Loucy (cell line): Measurements from ENCODE around the gene BTN2A1.

Source experiments
- H2AFZ ChIP-seq: fragments of 200-600 bp; sonication (generic); 2 replicates; pipeline ENCODE4 v1.6.0; 2016; ENCODE audit warnings: antibody characterized with exemption, mild to moderate bottlenecking, low read length, moderate library complexity
- H3F3A ChIP-seq: fragments of 200-600 bp; 2 replicates; pipeline ENCODE4 v1.6.0; 2016; ENCODE audit warnings: antibody characterized with exemption, low read depth, mild to moderate bottlenecking
- H3K27me3 ChIP-seq: fragments of 200-600 bp; sonication (generic); 2 replicates; pipeline ENCODE4 v1.6.1; 2014; ENCODE audit warnings: low read length, mild to moderate bottlenecking; ENCODE audit not compliant: insufficient read depth, poor library complexity, severe bottlenecking
- H3K36me3 ChIP-seq: fragments of 200-600 bp; sonication (generic); 2 replicates; pipeline ENCODE4 v1.6.1; 2016; ENCODE audit warnings: low read length; ENCODE audit not compliant: insufficient read depth
- H3K4me1 ChIP-seq: fragments of 200-600 bp; sonication (generic); 2 replicates; pipeline ENCODE4 v1.5.1; 2014; ENCODE audit warnings: low read length, mild to moderate bottlenecking; ENCODE audit not compliant: insufficient read depth, poor library complexity, severe bottlenecking
- H3K4me2 ChIP-seq: fragments of 200-600 bp; sonication (generic); 2 replicates; pipeline ENCODE4 v1.6.0; 2014; ENCODE audit warnings: antibody characterized with exemption, low read length, low read depth, mild to moderate bottlenecking; ENCODE audit not compliant: poor library complexity, severe bottlenecking
- H3K4me3 ChIP-seq: fragments of 200-600 bp; sonication (generic); 2 replicates; pipeline ENCODE4 v1.5.1; 2014; ENCODE audit warnings: low read length, mild to moderate bottlenecking, mixed read lengths; ENCODE audit not compliant: poor library complexity, severe bottlenecking
- H3K79me2 ChIP-seq: fragments of 200-600 bp; sonication (generic); 2 replicates; pipeline ENCODE4 v1.6.1; 2014; ENCODE audit warnings: low read length; ENCODE audit not compliant: insufficient read depth
- H3K9ac ChIP-seq: fragments of 200-600 bp; sonication (generic); 2 replicates; pipeline ENCODE4 v1.6.0; 2014; ENCODE audit warnings: mild to moderate bottlenecking, low read depth, low read length, moderate library complexity; ENCODE audit not compliant: poor library complexity, severe bottlenecking
- H3K9me2 ChIP-seq: fragments of 200-600 bp; sonication (generic); replicated peaks from 2 replicates; pipeline ENCODE4 v1.6.1; 2016; ENCODE audit warnings: low read depth, low read length, mixed read lengths
- H3K9me3 ChIP-seq: fragments of 200-600 bp; sonication (generic); 2 replicates; pipeline ENCODE4 v1.6.1; 2014; ENCODE audit warnings: mild to moderate bottlenecking, antibody characterized with exemption, low read length, low read depth; ENCODE audit not compliant: insufficient read depth
- H4K20me1 ChIP-seq: fragments of 200-600 bp; sonication (generic); 2 replicates; pipeline ENCODE4 v1.6.0; 2014; ENCODE audit warnings: antibody characterized with exemption, low read length, mild to moderate bottlenecking; ENCODE audit not compliant: insufficient read depth, poor library complexity, severe bottlenecking
- CTCF ChIP-seq: fragments of 200-600 bp; sonication (generic); conservative IDR thresholded peaks from 2 replicates; pipeline ENCODE4 v1.5.1; 2014; ENCODE audit warnings: mild to moderate bottlenecking, antibody characterized with exemption, low read length
- EZH2phosphoT487 ChIP-seq: fragments of 200-600 bp; IDR thresholded peaks from 2 replicates; pipeline ENCODE4 v1.6.1; 2018; ENCODE audit warnings: antibody characterized with exemption, mild to moderate bottlenecking, moderate library complexity, borderline replicate concordance

Gene BTN2A1

GRCh38 chr6:26436018-26436417 is 21.7 kb upstream of the BTN2A1 start:
- Histone ChIP-seq H3K27me3 (no peaks in the 10 kb centered on the region), H3K79me2 (peaks cover 5% of the 10 kb centered on the region), H3K4me1 (peaks cover 11% of the 10 kb centered on the region), H4K20me1 (no peaks in the 10 kb centered on the region), H3F3A (no peaks in the 10 kb centered on the region), H3K36me3 (no peaks in the 10 kb centered on the region), H3K9me2 (no peaks in the 10 kb centered on the region), H3K9me3 (peaks cover 4% of the 10 kb centered on the region; the same call in 1 of the 2 replicates), H3K4me2 (no peak overlapping the region), H3K4me3 (no peak overlapping the region), H2AFZ (no peak overlapping the region), H3K9ac (no peak overlapping the region)
- TF ChIP-seq CTCF = no peak

DNA sequence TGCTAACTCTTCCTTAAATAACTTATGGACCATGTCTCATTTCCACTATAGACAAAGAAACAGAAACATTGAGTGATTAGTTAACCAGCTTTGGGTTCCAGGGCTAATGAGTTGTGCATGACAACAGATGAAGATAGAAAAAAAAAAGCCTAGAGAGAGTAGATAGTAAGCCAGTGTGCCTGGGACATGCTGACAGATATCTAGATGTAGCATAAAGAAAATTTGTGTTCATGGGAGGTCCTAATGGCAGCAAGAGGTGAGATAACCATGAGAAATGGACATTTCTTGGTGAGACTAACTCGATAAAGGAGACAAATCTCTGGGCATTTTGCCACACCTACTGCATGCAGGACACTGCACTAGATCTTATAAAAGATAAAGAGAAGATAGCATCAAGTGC is 20.2 kb upstream of the BTN2A1 start:
- H3K9ac ChIP-seq = no peak overlapping the region
- H3K36me3 ChIP-seq = no peaks in the 10 kb centered on the region
- peaks cover 4% of the 10 kb centered on the region; the same call in 1 of the 2 replicates for H3K9me3 ChIP-seq
- no peaks in the 10 kb centered on the region for H3F3A ChIP-seq
- no peak overlapping the region for H3K4me2 ChIP-seq
- no peak overlapping the region for H3K4me3 ChIP-seq
- no peaks in the 10 kb centered on the region for H4K20me1 ChIP-seq
- TF ChIP-seq CTCF = no peak
- TF ChIP-seq EZH2phosphoT487 = no peak
- H3K9me2 ChIP-seq = no peaks in the 10 kb centered on the region
- H3K4me1 ChIP-seq = peaks cover 23% of the 10 kb centered on the region
- no peak overlapping the region for H2AFZ ChIP-seq
- no peaks in the 10 kb centered on the region for H3K27me3 ChIP-seq
- H3K79me2 ChIP-seq = peaks cover 20% of the 10 kb centered on the region

- no peak overlapping the region for H3K4me3 ChIP-seq
- TF ChIP-seq EZH2phosphoT487 (no peak), CTCF (no peak)
- H3K4me1 ChIP-seq = peaks cover 23% of the 10 kb centered on the region
- H3K36me3 ChIP-seq = no peaks in the 10 kb centered on the region
- no peak overlapping the region for H3K9ac ChIP-seq
- H3K9me3 ChIP-seq = peaks cover 4% of the 10 kb centered on the region; the same call in 1 of the 2 replicates
- H3K27me3 ChIP-seq = no peaks in the 10 kb centered on the region
- H3F3A ChIP-seq = no peaks in the 10 kb centered on the region
- H3K79me2 ChIP-seq = peaks cover 21% of the 10 kb centered on the region
- no peak overlapping the region for H2AFZ ChIP-seq
- H3K9me2 ChIP-seq = no peaks in the 10 kb centered on the region
- H3K4me2 ChIP-seq = no peak overlapping the region
- no peaks in the 10 kb centered on the region for H4K20me1 ChIP-seq
Observed at GRCh38 chr6:26438000-26438399, 19.8 kb upstream of the BTN2A1 start.
